ENCODE data around the gene GGPS1.
"Not testable (repeated sequence)": the region's sequence is repeated elsewhere in the genome, so short reads cannot be mapped to it uniquely, and the experiment has no call there.

GGPS1 gene
- 7.7 to 21.3 (median 9.6) reads per million in 3 experiments for total RNA-seq

GRCh38 chr1:235328271-235329138, at the start of gene GGPS1:
GGPS1 (plus strand) TSS chr1:235328570; CDS start chr1:235335265, 6,695 bp downstream.
- peak; percentile 98 for DNase-seq

- no peak for DNase-seq
These were observed 49.5 kb upstream of the GGPS1 start for GRCh38 chr1:235278915-235279292.

- no peak for DNase-seq
These were observed 48.7 kb upstream of the GGPS1 start for GRCh38 chr1:235279694-235280093.

- no peak for DNase-seq
These were observed 47.9 kb upstream of the GGPS1 start for GRCh38 chr1:235280467-235280866.

GRCh38 chr1:235283636-235284035, 44.7 kb upstream of the GGPS1 start:
- DNase-seq, result not testable (repeated sequence)

- no peak for DNase-seq
These were observed 44.1 kb upstream of the GGPS1 start for GRCh38 chr1:235284231-235284769.

- no peak for DNase-seq
These were observed 41.7 kb upstream of the GGPS1 start for GRCh38 chr1:235286667-235287066.

GRCh38 chr1:235287208-235287882, 41.0 kb upstream of the GGPS1 start:
- no peak for DNase-seq

GRCh38 chr1:235289859-235290739, 38.3 kb upstream of the GGPS1 start:
- DNase-seq, result no peak

- DNase-seq, result no peak
These were observed 37.4 kb upstream of the GGPS1 start for GRCh38 chr1:235290740-235291502.

GRCh38 chr1:235291599-235292091, 36.7 kb upstream of the GGPS1 start:
- no peak for DNase-seq

- no peak for DNase-seq
These were observed 35.6 kb upstream of the GGPS1 start for GRCh38 chr1:235292790-235293189.

GRCh38 chr1:235293322-235293942, 34.9 kb upstream of the GGPS1 start:
- DNase-seq, result no peak

- DNase-seq, result no peak
These were observed 32.4 kb upstream of the GGPS1 start for GRCh38 chr1:235295902-235296350.

- DNase-seq, result peak; percentile 21
These were observed 31.6 kb upstream of the GGPS1 start for GRCh38 chr1:235296729-235297128.

GRCh38 chr1:235297579-235297978, 30.8 kb upstream of the GGPS1 start:
- DNase-seq, result peak; percentile 87

- DNase-seq, result no peak
These were observed 29.6 kb upstream of the GGPS1 start for GRCh38 chr1:235298758-235299157.

GRCh38 chr1:235299169-235299858, 29.1 kb upstream of the GGPS1 start:
- DNase-seq, result no peak

- no peak for DNase-seq
These were observed 26.2 kb upstream of the GGPS1 start for GRCh38 chr1:235302143-235302542.

Data from central memory CD4-positive, alpha-beta T cell (primary cell).